Adipose tissue (tissue), 3 donors: ENCODE data around the gene UPF3B. TPM values are rescaled to one million over a fixed set of nuclear protein-coding genes. Genes with fewer than 3 reads are reported as not detected.
"Not testable (repeated sequence)": the region's sequence is repeated elsewhere in the genome, so short reads cannot be mapped to it uniquely, and the experiment has no call there.

Source experiments
- H3K27ac ChIP-seq: one replicate; pipeline ENCODE4 v1.5.1; 2013; ENCODE audit warnings: low read depth, low read length
- WGBS, 3 donors: extraction: QIAGEN DNeasy Blood & Tissue Kit; methylation state at CpG; one replicate each; pipeline ENCODE4 v1.1.7; 2013; 5-methylcytosine and 5-hydroxymethylcytosine counted together
- polyA plus RNA-seq, 3 donors: library from polyadenylated mRNA; stranded (reverse); fragments of 200-250 nt; gene quantifications; one replicate each; pipeline ENCODE4 v1.2.3, GENCODE V29; 2013
- donor health status: healthy with polysubstance abuse.
- donor health status: Bipolar disorder and iron deficiency.
- donor health status: healthy.

UPF3B gene, protein sequence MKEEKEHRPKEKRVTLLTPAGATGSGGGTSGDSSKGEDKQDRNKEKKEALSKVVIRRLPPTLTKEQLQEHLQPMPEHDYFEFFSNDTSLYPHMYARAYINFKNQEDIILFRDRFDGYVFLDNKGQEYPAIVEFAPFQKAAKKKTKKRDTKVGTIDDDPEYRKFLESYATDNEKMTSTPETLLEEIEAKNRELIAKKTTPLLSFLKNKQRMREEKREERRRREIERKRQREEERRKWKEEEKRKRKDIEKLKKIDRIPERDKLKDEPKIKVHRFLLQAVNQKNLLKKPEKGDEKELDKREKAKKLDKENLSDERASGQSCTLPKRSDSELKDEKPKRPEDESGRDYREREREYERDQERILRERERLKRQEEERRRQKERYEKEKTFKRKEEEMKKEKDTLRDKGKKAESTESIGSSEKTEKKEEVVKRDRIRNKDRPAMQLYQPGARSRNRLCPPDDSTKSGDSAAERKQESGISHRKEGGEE
- polyA plus RNA-seq, result 1 to 10 TPM; 5.5 to 9.0 (median 6.0) TPM

GRCh38 chrX:119852382-119853353 lies at the start of gene UPF3B:
Gene UPF3B, minus strand, starts transcription at chrX:119852963. Its CDS starts 35 bp downstream, at chrX:119852928.
- H3K27ac ChIP-seq, result peak within 1 kb of the TSS; percentile 84
- WGBS, 3 donors, result 1 to 27% (median 1%) methylated on average over 49 to 54 of the region's 54 CpGs

- 50 to 82% (median 54%) methylated on average over 1 of the region's 1 CpG for WGBS, 3 donors
- no peak overlapping the region for H3K27ac ChIP-seq
Observed at GRCh38 chrX:119900976-119901375, 48.2 kb upstream of the UPF3B start.

- no peak overlapping the region for H3K27ac ChIP-seq
- WGBS, 3 donors, result 20 to 24% (median 22%) methylated on average over 2 of the region's 2 CpGs
Observed at GRCh38 chrX:119899125-119899524, 46.4 kb upstream of the UPF3B start.

DNA sequence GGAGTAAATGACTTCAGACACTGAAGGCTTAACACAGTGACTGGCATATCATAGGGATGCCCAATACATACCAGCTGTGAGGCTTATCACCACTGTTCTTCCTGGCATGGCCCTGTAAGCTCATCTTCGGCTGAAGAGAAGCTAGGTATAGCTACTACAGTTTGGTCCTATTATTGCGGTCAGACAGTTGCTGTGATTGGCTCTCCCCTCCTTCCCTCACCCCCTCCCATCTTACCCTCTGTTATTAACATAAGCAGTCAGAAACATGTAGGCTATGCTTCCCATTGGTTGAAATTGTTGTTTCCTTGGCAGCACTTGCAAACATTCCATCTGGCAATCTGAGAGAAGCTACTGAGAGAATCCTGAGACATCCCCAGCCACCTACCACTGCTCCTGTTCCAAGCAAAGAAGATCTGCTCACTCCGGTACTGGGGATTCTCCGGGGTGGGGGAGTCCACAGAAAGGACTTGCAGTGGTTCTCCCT lies 43.1 kb upstream of the UPF3B start, which contains the start of gene AKAP14:
Gene AKAP14, plus strand, starts transcription at position 51 of the 484 bp plus-strand sequence. CDS start 7,331 bp downstream, outside the sequence.
- no peak within 1 kb of the TSS for H3K27ac ChIP-seq
- WGBS, 3 donors, result 43 to 69% (median 61%) methylated on average over 4 of the region's 4 CpGs

DNA sequence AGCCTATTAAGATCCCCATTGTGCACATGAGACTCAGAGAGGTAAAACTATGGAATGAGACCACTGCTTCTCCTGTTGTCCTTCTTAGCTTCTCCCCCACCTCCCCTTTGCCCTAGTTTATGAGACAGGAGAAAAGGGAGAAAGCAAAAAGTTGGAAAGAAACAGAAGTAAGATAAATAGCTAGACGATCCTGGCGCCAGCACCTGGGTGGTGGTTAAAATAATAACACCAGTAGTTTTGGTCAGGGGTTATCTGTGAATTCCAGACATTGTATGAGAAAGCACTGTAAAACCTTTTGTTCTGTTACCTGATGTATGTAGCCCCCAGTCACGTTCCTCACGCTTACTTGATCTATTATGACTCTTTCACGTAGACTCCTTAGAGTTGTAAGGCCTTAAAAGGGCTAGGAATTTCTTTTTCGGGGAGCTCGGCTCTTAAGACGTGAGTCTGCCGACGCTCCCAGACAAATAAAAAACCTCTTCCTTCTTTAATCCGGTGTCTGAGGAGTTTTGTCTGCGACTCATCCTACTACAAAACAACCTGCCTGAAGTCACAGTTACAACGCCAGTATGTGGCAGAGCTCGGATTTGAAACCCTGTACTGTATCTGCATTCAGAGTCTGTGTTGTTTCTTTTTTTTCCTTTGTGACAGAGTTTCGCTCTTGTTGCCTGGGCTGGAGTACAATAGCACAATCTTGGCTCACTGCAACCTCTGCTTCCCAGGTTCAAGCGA lies 39.4 kb upstream of the UPF3B start:
- not testable (repeated sequence) for H3K27ac ChIP-seq
- 65 to 74% (median 70%) methylated on average over 16 of the region's 16 CpGs for WGBS, 3 donors

GRCh38 chrX:119890626-119891025 lies 37.9 kb upstream of the UPF3B start:
- H3K27ac ChIP-seq, result not testable (repeated sequence)
- 76 to 96% (median 84%) methylated on average over 15 to 33 of the region's 36 CpGs for whole genome bisulfite sequencing, 3 donors

DNA sequence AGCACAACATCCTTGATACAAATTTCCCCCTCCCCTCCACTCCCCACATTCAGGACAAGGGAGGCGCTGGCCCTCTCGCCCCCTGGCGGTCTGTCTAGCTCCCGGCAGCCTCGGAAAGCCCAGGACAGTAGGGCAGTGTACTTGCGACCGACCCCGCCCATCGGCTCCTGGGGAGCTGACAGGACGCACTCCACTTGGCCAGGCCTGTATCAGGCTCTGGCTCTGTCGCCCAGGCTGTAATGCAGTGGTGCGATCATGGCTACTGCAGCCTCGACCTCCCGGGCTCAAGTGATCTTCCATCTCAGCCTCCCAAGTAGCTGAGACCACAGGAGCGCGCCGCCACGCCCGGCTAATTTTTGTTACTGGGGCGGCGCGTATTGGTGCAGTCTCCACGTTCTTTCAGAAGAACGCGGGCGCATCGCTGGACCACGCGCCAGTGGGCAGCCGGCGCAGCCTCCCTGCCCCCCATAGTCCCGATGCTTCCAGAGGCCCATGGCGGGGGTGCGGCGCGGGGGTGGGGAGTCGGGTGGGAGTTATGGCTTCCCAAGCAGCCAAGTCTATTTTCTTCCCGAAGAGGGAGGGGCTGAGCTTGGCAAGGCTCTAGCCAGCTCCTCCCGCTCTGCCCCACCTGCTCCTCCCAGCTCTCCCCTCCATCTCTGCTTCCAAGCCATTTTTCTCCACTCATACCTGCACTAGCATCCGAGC lies 35.1 kb upstream of the UPF3B start:
- H3K27ac ChIP-seq, result no peak overlapping the region
- 4 to 29% (median 9%) methylated on average over 33 to 40 of the region's 40 CpGs for WGBS, 3 donors

DNA sequence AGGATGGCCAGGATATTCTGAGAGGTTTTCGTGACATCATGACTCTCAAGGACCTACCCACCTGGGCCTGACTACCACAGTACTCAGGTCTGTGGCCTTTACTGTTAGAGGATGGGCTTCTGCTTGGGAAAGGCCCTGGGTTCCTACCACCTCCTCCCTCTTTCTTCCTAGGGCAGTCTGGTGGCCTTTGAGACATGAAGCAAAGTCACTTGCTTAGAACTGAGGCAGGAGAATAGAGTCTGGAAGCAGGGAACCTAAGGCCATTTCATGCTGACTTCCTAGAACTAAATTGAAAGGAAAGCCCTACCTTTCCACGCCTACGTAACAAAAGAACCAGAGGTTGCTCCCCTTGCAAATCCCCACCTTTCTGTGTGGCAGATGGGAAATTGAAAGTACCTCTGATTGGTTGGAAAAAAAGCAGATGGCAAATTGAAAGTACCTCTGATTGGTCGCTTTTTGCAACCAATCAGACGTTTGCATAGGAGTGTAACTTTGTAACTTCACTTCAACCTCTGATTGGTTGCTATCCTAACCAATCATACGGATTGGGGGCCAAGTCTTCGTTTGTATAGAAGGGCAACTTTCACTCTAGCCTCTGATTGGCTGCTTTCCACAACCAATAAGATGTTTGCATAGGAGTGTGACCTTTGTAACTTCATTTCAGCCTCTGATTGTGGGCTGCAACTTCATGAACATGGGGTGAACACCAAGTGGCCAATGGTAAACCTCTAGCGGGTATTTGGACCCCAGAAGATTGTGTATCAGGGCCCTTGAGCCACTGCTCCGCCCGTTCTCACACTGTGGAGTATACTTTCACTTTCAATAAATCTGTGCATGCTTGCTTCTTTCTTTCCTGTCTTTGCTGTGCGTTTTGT lies 33.0 kb upstream of the UPF3B start:
- H3K27ac ChIP-seq, result no peak overlapping the region
- 69 to 79% (median 78%) methylated on average over 11 of the region's 11 CpGs for WGBS, 3 donors

DNA sequence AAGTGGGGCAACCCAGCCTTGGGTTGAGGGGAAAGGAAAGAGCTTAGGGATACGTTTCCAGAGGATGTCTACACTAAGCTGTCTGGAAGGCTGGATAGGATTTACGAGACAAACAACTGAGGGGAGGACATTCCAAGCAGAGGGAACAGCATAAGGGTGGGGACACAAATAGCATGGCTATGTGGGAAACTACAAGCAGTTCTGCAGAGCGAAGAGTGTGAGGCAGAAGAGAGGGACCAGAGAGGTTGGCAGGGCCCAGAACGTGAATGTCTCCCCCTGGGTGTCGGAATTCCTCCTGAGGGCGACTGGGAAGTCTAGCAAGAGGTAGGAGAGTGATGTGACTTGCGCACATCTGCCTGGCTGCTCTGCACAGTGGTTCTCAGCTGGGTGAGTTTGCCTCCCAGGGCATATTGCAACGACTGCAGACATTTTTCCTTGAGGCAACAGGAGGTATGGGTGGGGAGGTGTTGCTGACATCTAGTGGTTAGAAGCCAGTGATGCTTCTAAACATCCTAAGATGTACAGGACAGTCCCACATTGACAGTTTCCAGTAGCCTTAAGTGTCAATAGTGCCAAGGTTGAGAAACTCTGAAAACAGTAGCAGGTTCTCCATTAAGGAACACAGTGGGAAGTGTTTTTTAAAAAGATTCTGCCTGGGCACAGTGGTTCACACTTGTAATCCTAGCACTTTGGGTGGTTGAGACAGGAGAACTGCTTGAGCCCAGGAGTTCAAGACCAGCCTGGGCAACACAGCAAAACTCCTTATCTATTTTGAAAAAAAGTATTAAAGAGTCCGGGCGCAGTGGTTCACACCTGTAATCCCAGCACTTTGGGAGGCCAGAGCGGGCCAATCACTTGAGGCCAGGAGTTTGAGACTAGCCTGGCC lies 28.0 kb upstream of the UPF3B start:
- no peak overlapping the region for H3K27ac ChIP-seq

GRCh38 chrX:119880076-119880475 lies 27.3 kb upstream of the UPF3B start:
- no peak overlapping the region for H3K27ac ChIP-seq
- WGBS, 3 donors, result 78 to 87% (median 78%) methylated on average over 5 of the region's 5 CpGs

More for the DNA sequence above, 28.0 kb upstream of the UPF3B start:
- WGBS, 3 donors, result 58 to 65% (median 59%) methylated on average over 11 of the region's 11 CpGs

- WGBS, 3 donors, result 66 to 83% (median 76%) methylated on average over 2 of the region's 2 CpGs
- H3K27ac ChIP-seq, result no peak overlapping the region
Observed at GRCh38 chrX:119878740-119879139, 26.0 kb upstream of the UPF3B start.

GRCh38 chrX:119871599-119872395 lies 19.0 kb upstream of the UPF3B start, which contains the start of the genes NDUFA1 and RNF113A:
Gene NDUFA1, plus strand, starts transcription at chrX:119871832. Its CDS starts 80 bp downstream, at chrX:119871912.
Gene RNF113A, minus strand, starts transcription at chrX:119871733. Its CDS starts 120 bp downstream, at chrX:119871613.
- WGBS, 3 donors, result 0 to 33% (median 0%) methylated on average over 49 to 62 of the region's 62 CpGs
- H3K27ac ChIP-seq, result peak within 1 kb of the TSS; percentile 75

GRCh38 chrX:119871245-119871598 lies 18.5 kb upstream of the UPF3B start:
- 0 to 37% (median 1%) methylated on average over 24 to 26 of the region's 26 CpGs for WGBS, 3 donors
- H3K27ac ChIP-seq, result no peak overlapping the region

DNA sequence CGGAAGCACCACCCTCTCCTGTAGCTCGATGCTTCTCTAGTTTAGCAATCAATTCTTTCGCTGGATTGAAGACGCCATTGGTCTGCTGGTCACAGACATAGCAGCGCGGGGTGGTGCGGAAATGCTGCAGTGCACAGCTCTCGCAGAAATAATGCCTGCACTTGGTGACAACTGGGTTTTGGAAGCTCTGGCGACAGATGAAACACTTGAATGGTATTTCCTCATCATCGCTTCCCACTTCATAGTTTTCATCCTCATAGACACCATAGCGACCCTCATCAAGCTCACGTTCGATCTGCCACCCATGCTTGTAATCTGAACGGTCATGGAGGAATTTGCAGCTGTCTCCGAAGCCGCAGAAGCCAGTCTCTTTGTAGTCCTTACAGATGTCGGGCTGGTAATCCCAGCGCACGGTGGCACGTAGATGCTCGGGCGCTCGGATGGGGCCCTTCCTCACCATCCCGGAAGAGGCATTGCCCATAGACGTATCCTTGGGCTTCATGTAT lies 17.9 kb upstream of the UPF3B start:
- WGBS, 3 donors, result 0 to 33% (median 1%) methylated on average over 17 to 25 of the region's 25 CpGs
- H3K27ac ChIP-seq, result no peak overlapping the region

DNA sequence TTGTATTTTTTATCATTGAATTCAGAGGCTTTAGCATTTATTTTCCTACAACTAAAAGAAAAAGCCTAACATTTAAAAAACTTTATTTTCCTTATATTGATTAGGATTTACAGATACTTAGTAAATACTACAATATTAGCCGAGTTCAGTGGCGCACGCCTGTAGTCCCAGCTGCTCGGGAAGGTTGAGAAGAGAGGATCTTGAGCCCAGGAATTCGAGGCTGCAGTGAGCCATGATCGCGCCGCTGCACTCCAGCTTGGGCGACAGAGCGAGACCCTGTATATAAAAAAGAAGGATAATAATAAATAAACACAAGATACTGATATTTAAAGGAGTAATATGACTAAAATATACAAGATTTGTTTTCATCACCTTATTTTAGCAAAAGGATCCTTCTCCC lies 681 bp upstream of the UPF3B start:
- H3K27ac ChIP-seq, result no peak overlapping the region
- WGBS, 3 donors, result 5 to 51% (median 49%) methylated on average over 10 of the region's 10 CpGs
